Measurements from ENCODE around the gene RAB24.

DNA sequence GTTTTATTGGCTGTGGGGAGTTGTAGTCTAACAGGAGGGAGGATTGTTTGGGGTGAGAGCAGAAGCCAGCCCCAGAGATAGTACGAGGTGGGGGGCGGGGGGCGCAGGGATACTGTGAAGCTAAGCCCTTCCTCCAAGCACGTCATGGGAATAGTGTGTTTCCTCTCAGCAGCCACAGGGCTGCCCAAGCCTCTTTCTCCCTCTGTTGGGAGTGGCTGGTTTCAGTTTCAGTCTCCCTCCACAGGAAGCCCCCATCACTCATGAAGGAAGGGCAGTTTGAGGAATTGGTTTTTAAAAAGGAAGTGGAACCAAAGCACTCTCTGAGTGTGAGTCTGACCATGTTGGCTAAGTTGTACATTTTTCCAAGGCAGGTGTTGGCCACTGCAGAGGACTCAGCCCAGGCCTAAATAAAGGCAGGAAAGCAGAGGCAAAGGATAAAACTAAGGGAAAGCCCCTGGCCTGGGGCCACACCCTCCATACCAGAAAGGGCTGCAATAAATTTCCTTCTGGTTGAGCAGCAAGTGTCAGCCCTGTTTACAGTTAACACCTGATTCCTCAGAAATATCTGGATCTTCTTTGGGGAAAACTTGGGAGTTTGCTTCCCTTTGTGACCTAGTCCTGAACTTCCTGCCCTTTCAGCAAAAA is 3.2 kb downstream of the RAB24 start:
- TF ChIP-seq, protein P1, sequence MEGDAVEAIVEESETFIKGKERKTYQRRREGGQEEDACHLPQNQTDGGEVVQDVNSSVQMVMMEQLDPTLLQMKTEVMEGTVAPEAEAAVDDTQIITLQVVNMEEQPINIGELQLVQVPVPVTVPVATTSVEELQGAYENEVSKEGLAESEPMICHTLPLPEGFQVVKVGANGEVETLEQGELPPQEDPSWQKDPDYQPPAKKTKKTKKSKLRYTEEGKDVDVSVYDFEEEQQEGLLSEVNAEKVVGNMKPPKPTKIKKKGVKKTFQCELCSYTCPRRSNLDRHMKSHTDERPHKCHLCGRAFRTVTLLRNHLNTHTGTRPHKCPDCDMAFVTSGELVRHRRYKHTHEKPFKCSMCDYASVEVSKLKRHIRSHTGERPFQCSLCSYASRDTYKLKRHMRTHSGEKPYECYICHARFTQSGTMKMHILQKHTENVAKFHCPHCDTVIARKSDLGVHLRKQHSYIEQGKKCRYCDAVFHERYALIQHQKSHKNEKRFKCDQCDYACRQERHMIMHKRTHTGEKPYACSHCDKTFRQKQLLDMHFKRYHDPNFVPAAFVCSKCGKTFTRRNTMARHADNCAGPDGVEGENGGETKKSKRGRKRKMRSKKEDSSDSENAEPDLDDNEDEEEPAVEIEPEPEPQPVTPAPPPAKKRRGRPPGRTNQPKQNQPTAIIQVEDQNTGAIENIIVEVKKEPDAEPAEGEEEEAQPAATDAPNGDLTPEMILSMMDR (IDR thresholded peaks at IDR 0.05), result no peak
- no peak for TF ChIP-seq POLR2A (IDR thresholded peaks at IDR 0.05; ENCODE audit: low read depth)

Data from esophagus muscularis mucosa (tissue), 3 donors.